OCI-LY3 (cell line): ENCODE data around the gene SPTSSB.

Experiments used
- H2AFZ ChIP-seq: fragments of 200-600, 300-600 bp; shearing (Covaris generic); 2 replicates; pipeline ENCODE4 v1.6.0; 2014; ENCODE audit warnings: antibody characterized with exemption, low read depth, low read length
- H3K27ac ChIP-seq: fragments of 200-600, 300-600 bp; sonication (generic); 2 replicates; pipeline ENCODE4 v1.5.1; 2014; ENCODE audit warnings: mild to moderate bottlenecking, low read length, moderate library complexity, mixed read lengths
- H3K27me3 ChIP-seq: fragments of 200-600, 300-600 bp; sonication (generic); 2 replicates; pipeline ENCODE4 v1.6.1; 2014; ENCODE audit warnings: low read depth, low read length, mixed read lengths
- H3K36me3 ChIP-seq: fragments of 200-600, 300-600 bp; sonication (generic); replicated peaks from 2 replicates; pipeline ENCODE3; 2014; ENCODE audit warnings: low read depth, low read length, mixed read lengths
- H3K4me1 ChIP-seq: fragments of 300-600, 200-600 bp; sonication (generic); 2 replicates; pipeline ENCODE4 v1.6.1; 2014; ENCODE audit warnings: low read length, mixed read lengths
- H3K4me2 ChIP-seq: fragments of 200-600, 300-600 bp; sonication (generic); 2 replicates; pipeline ENCODE4 v1.6.1; 2014; ENCODE audit warnings: low read length, mixed read lengths
- H3K4me3 ChIP-seq: fragments of 300-600, 200-600 bp; sonication (generic); 2 replicates; pipeline ENCODE4 v1.5.1; 2014; ENCODE audit warnings: antibody characterized with exemption, mild to moderate bottlenecking, low read length, moderate library complexity
- H3K79me2 ChIP-seq: fragments of 300-600, 200-600 bp; shearing (Covaris generic); 2 replicates; pipeline ENCODE4 v1.6.1; 2014; ENCODE audit warnings: mild to moderate bottlenecking, low read length, mixed read lengths
- H3K9ac ChIP-seq: fragments of 300-600, 200-600 bp; shearing (Covaris generic); 2 replicates; pipeline ENCODE4 v1.6.0; 2014; ENCODE audit warnings: mild to moderate bottlenecking, low read length, moderate library complexity
- H3K9me3 ChIP-seq: fragments of 200-600, 300-600 bp; shearing (Covaris generic); 2 replicates; pipeline ENCODE4 v1.6.1; 2014; ENCODE audit warnings: low read length, mixed read lengths; ENCODE audit not compliant: insufficient read depth
- H4K20me1 ChIP-seq: fragments of 200-600, 300-600 bp; sonication (generic); 2 replicates; pipeline ENCODE4 v1.6.1; 2016; ENCODE audit warnings: low read length, mixed read lengths; ENCODE audit not compliant: insufficient read depth
- EZH2phosphoT487 ChIP-seq: fragments of 200-600 bp; shearing (Covaris generic); IDR thresholded peaks from 2 replicates; pipeline ENCODE4 v1.6.1; 2018; ENCODE audit warnings: antibody characterized with exemption, mixed run types, low read depth
- TF ChIP-seq, protein P1 (sequence below): fragments of 200-600, 300-600 bp; sonication (generic); IDR thresholded peaks from 2 replicates; pipeline ENCODE4 v1.5.1; 2014; ENCODE audit warnings: antibody characterized with exemption, low read length, low read depth

SPTSSB gene, protein sequence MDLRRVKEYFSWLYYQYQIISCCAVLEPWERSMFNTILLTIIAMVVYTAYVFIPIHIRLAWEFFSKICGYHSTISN

GRCh38 chr3:161371441-161372320 is at the start of gene SPTSSB:
Gene SPTSSB, minus strand, starts transcription at chr3:161371517. Its CDS starts 25,194 bp downstream, at chr3:161346323.
- Histone ChIP-seq H3K4me1 (no peaks in the 10 kb centered on the region), H3K36me3 (no peaks in the 10 kb centered on the region), H4K20me1 (no peaks in the 10 kb centered on the region), H3K27me3 (no peaks in the 10 kb centered on the region), H2AFZ (peak within 1 kb of the TSS; percentile 5; the same call in 1 of the 2 replicates), H3K9me3 (no peaks in the 10 kb centered on the region), H3K79me2 (no peaks in the 10 kb centered on the region), H3K4me3 (peak within 1 kb of the TSS; percentile 76), H3K4me2 (peak within 1 kb of the TSS; percentile 71), H3K27ac (no peak within 1 kb of the TSS), H3K9ac (0 out of 2 replicates have a peak within 1 kb of the TSS, but pooled peaks have one; percentile 25)
- TF ChIP-seq EZH2phosphoT487: no peak
- TF ChIP-seq, protein P1, sequence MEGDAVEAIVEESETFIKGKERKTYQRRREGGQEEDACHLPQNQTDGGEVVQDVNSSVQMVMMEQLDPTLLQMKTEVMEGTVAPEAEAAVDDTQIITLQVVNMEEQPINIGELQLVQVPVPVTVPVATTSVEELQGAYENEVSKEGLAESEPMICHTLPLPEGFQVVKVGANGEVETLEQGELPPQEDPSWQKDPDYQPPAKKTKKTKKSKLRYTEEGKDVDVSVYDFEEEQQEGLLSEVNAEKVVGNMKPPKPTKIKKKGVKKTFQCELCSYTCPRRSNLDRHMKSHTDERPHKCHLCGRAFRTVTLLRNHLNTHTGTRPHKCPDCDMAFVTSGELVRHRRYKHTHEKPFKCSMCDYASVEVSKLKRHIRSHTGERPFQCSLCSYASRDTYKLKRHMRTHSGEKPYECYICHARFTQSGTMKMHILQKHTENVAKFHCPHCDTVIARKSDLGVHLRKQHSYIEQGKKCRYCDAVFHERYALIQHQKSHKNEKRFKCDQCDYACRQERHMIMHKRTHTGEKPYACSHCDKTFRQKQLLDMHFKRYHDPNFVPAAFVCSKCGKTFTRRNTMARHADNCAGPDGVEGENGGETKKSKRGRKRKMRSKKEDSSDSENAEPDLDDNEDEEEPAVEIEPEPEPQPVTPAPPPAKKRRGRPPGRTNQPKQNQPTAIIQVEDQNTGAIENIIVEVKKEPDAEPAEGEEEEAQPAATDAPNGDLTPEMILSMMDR: peak; percentile 20; the same call in 1 of the 2 replicates

GRCh38 chr3:161420746-161421145 is 49.4 kb upstream of the SPTSSB start:
- Histone ChIP-seq H3K9me3 (no peaks in the 10 kb centered on the region), H3K79me2 (no peaks in the 10 kb centered on the region), H3K36me3 (no peaks in the 10 kb centered on the region), H3K27me3 (no peaks in the 10 kb centered on the region; the same call in 1 of the 2 replicates), H3K4me1 (peaks cover 14% of the 10 kb centered on the region), H3K4me2 (no peak overlapping the region), H3K4me3 (no peak overlapping the region), H3K9ac (no peak overlapping the region), H4K20me1 (no peaks in the 10 kb centered on the region), H3K27ac (no peak overlapping the region), H2AFZ (no peak overlapping the region)
- TF ChIP-seq, protein P1: no peak
- TF ChIP-seq EZH2phosphoT487: no peak

DNA sequence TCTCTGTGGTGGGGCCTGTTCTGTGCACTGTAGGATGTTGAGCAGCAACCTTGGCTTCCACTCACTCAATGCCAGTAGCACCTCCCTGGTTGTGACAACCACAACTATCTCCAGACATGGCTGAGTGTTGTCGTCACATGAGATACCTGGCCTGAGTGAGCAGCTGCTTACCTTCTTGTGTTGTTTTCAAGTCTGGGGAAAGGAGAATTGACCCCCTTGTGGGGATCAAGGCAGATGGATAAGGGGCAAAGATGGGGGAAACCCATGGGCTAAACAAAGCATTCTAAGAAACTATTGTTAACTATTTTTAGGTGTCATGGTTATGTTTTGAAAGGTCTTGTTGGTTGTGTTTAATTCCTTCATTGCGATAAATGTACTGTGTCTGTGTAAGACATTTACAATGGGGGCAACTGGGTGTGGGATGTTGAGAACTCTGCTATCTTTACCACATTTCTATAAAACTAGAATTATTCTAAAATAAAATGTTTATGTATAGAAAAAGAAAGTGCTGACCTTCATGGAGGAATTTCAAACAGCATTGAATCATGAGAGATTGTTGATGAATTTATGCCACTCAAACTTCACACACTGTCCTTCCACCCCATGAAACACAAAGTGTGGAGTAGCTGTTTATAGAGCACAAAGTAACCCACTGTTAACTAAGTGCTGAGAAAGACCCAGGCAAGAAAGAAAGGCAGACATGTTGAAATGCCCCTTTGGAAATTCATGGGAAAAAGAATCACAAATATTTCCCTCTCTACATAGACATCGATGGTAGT is 48.4 kb upstream of the SPTSSB start:
- no peak overlapping the region for H3K27ac ChIP-seq
- H3K9me3 ChIP-seq: no peaks in the 10 kb centered on the region
- no peak for TF ChIP-seq EZH2phosphoT487
- TF ChIP-seq, protein P1: no peak
- H2AFZ ChIP-seq: peak overlapping the region; percentile 9; the same call in 1 of the 2 replicates
- no peaks in the 10 kb centered on the region; the same call in 1 of the 2 replicates for H3K27me3 ChIP-seq
- peak overlapping the region; percentile 10; the same call in 1 of the 2 replicates for H3K4me2 ChIP-seq
- H3K36me3 ChIP-seq: no peaks in the 10 kb centered on the region
- no peak overlapping the region for H3K9ac ChIP-seq
- no peak overlapping the region for H3K4me3 ChIP-seq
- H3K79me2 ChIP-seq: no peaks in the 10 kb centered on the region
- peaks cover 24% of the 10 kb centered on the region for H3K4me1 ChIP-seq
- H4K20me1 ChIP-seq: no peaks in the 10 kb centered on the region
